Hematopoietic multipotent progenitor cell (in vitro differentiated cells): Measurements from ENCODE around the gene HECTD2. TPM values are rescaled to one million over a fixed set of nuclear protein-coding genes. Genes with fewer than 3 reads are reported as not detected.

Source experiments
- DNase-seq, 3 donors: peaks; one replicate each; pipeline ENCODE4 v3.0.0-alpha.2; 2011 to 2015; ENCODE audit warnings: low read depth in 2 of 3, low spot score in 2 of 3
- small RNA-seq: library from RNA; depleted of rRNA; stranded (forward); fragments of <200 nt; gene quantifications from one replicate; pipeline ENCODE3, GENCODE V24; 2012
- total RNA-seq: library from RNA; depleted of rRNA; stranded (reverse); fragments of >200 nt; gene quantifications from one replicate; pipeline ENCODE4 v1.2.3, GENCODE V29; 2012

Gene HECTD2
- total RNA-seq, 1 donor = 1.1 TPM

DNA sequence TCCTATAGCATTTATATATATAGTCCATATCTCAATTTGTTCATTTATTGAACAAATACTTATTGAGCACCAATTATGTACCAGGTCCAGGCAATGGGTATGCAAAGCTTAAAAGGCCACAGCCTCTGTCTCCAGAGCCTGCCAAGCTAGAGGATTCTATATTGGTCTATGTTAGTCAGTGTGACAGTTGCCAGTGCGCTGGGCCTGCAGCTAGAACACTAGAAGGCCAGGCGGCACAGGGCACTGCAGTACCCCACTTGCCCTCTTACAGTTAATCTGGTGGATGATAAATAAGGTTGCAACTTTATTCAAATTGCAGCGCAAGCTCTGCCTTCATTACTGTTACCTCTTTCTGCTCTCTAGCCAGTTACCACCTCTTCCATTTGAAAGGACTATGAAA lies 153.9 kb downstream of the HECTD2 start:
- DNase-seq = no peak

Small RNA genes lying within 50 kb of the gene (small RNA-seq; reads per million reads assigned to genes)
- gene AL161798.1 (not detected), gene RPS27P1 (not detected)

Other genes starting within 250 kb of the HECTD2 start
- gene PCGF5, start 189.7 kb upstream of the HECTD2 start, total RNA-seq = 22.6 TPM
- gene PPP1R3C, start 222.7 kb downstream of the HECTD2 start, total RNA-seq = not detected